Endothelial cell of umbilical vein (primary cell): Measurements from ENCODE around the gene LSM2. TPM values are rescaled to one million over a fixed set of nuclear protein-coding genes. Genes with fewer than 3 reads are reported as not detected.

Experiments
- BruUV-seq: library from RNA; stranded (reverse); fragments of 400-500 nt; replicated peaks from 2 replicates; lab custom pipeline; 2021; lab: Mats Ljungman, UMichigan
- CTCF ChIA-PET: fragments of 300-600, 350-600 bp; sonication (Branson Sonifier 250); formaldehyde crosslinking; loops from one replicate; lab custom pipeline; 2021; ENCODE audit warnings: antibody characterized with exemption, inconsistent platforms; lab: Charles Lee
- POLR2A ChIA-PET: fragments of 300-600, 350-600 bp; sonication (Branson Sonifier 250); formaldehyde crosslinking; loops from one replicate; lab custom pipeline; 2021; ENCODE audit warnings: antibody characterized with exemption, inconsistent platforms; lab: Charles Lee
- DNase-seq: peaks from one replicate; pipeline ENCODE4 v3.0.0-alpha.2; 2011; ENCODE audit warnings: low read depth, low spot score
- FAIRE-seq: peaks from 2 replicates; lab custom pipeline; 2011; peaks lifted over from hg19 to GRCh38; lab: Jason Lieb, UNC
- H2AFZ ChIP-seq: 2 replicates; pipeline ENCODE4 v1.6.0; 2012; ENCODE audit warnings: low read depth, low read length, control low read depth, inconsistent platforms
- H3K27ac ChIP-seq: 2 replicates; pipeline ENCODE4 v1.5.1; 2011; ENCODE audit warnings: low read depth, mild to moderate bottlenecking, control low read depth, low read length, moderate library complexity; ENCODE audit not compliant: insufficient read depth
- H3K27me3 ChIP-seq, 2 experiments: 2 replicates each; pipeline versions ENCODE4 v1.6.0 to v1.6.1; 2011; ENCODE audit warnings: low read length in 2 of 2, mixed read lengths in 1 of 2; ENCODE audit not compliant: control insufficient read depth in 2 of 2, insufficient read depth in 2 of 2
- H3K36me3 ChIP-seq, 2 experiments: 2 replicates in 1 of 2; 3 replicates in 1 of 2; pipeline ENCODE4 v1.5.1; 2011; ENCODE audit warnings: low read length in 2 of 2, mild to moderate bottlenecking in 1 of 2, moderate library complexity in 1 of 2; ENCODE audit not compliant: control insufficient read depth in 2 of 2, insufficient read depth in 2 of 2; ENCODE audit errors: extremely low read depth in 1 of 2
- H3K4me1 ChIP-seq: 3 replicates; pipeline ENCODE4 v1.5.1; 2011; ENCODE audit warnings: mild to moderate bottlenecking, low read length; ENCODE audit not compliant: control insufficient read depth, insufficient read depth; ENCODE audit errors: extremely low read depth
- H3K4me2 ChIP-seq: 2 replicates; pipeline ENCODE4 v1.6.1; 2011; ENCODE audit warnings: low read length, control low read depth, mixed read lengths; ENCODE audit not compliant: insufficient read depth
- H3K4me3 ChIP-seq, 3 experiments: fragments of 200-600 bp in 1 of 3; sonication (generic), shearing (Covaris generic) in 1 of 3; replicated peaks in 1 of 3; 2 replicates each; pipeline ENCODE4 v1.5.1; 2011 to 2016; ENCODE audit warnings: control low read depth in 3 of 3, low read length in 3 of 3, mild to moderate bottlenecking in 2 of 3, inconsistent platforms in 1 of 3, low read depth in 1 of 3, moderate library complexity in 1 of 3; ENCODE audit not compliant: insufficient read depth in 1 of 3
- H3K79me2 ChIP-seq: 2 replicates; pipeline ENCODE4 v1.6.0; 2012; ENCODE audit warnings: low read length, inconsistent platforms; ENCODE audit not compliant: control insufficient read depth, insufficient read depth
- H3K9ac ChIP-seq: replicated peaks from 2 replicates; pipeline ENCODE3; 2011; ENCODE audit warnings: low read length, control low read depth; ENCODE audit not compliant: insufficient read depth; ENCODE audit errors: extremely low read depth
- H3K9me1 ChIP-seq: replicated peaks from 3 replicates; pipeline ENCODE4 v1.6.0; 2011; ENCODE audit warnings: mild to moderate bottlenecking, low read length; ENCODE audit not compliant: control insufficient read depth, insufficient read depth; ENCODE audit errors: extremely low read depth
- H3K9me3 ChIP-seq: replicated peaks from 2 replicates; pipeline ENCODE4 v1.5.1; 2012; ENCODE audit warnings: low read length, inconsistent platforms; ENCODE audit not compliant: control insufficient read depth, insufficient read depth
- H4K20me1 ChIP-seq: replicated peaks from 2 replicates; pipeline ENCODE3; 2011; ENCODE audit warnings: mild to moderate bottlenecking, low read length; ENCODE audit not compliant: control insufficient read depth, insufficient read depth; ENCODE audit errors: extremely low read depth
- CTCF ChIP-seq, 2 donors: IDR thresholded peaks; 1 replicate in 1 of 2; 2 replicates in 1 of 2; pipeline ENCODE4 v1.5.1; 2011; ENCODE audit warnings: low read length in 2 of 2, mild to moderate bottlenecking in 2 of 2, moderate library complexity in 2 of 2, control low read depth in 1 of 2, inconsistent platforms in 1 of 2, low read depth in 1 of 2; ENCODE audit not compliant: insufficient read depth in 1 of 2; ENCODE audit errors: extremely low read depth in 1 of 2
- EZH2 ChIP-seq: IDR thresholded peaks from 2 replicates; pipeline ENCODE4 v1.6.1; 2012; ENCODE audit warnings: borderline replicate concordance, low read depth, mild to moderate bottlenecking, moderate library complexity, low read length, inconsistent platforms; ENCODE audit not compliant: severe bottlenecking
- FOS ChIP-seq: IDR thresholded peaks from 2 replicates; pipeline ENCODE4 v1.6.1; 2011; ENCODE audit warnings: mild to moderate bottlenecking, low read length, moderate library complexity, borderline replicate concordance; ENCODE audit not compliant: insufficient read depth
- GATA2 ChIP-seq: IDR thresholded peaks from 2 replicates; pipeline ENCODE4 v1.7.0; 2011; ENCODE audit warnings: low read depth, mild to moderate bottlenecking, moderate library complexity, mixed read lengths, low read length; ENCODE audit not compliant: insufficient read length, insufficient read depth
- JUN ChIP-seq: IDR thresholded peaks from 2 replicates; pipeline ENCODE4 v1.6.1; 2011; ENCODE audit warnings: borderline replicate concordance, low read depth; ENCODE audit not compliant: insufficient read length, insufficient read depth
- MAX ChIP-seq: IDR thresholded peaks from 2 replicates; pipeline ENCODE4 v1.6.1; 2011; ENCODE audit not compliant: insufficient read depth, insufficient read length
- MYC ChIP-seq: IDR thresholded peaks from one replicate; pipeline ENCODE4 v1.6.1; 2011; ENCODE audit warnings: mild to moderate bottlenecking, low read depth, low read length
- POLR2A ChIP-seq: IDR thresholded peaks from 2 replicates; pipeline ENCODE4 v1.6.1; 2012; ENCODE audit warnings: low read depth, mild to moderate bottlenecking, control low read depth, low read length
- POLR2AphosphoS5 ChIP-seq: IDR thresholded peaks from 2 replicates; pipeline ENCODE4 v1.6.1; 2012; ENCODE audit warnings: low read depth, mild to moderate bottlenecking, control low read depth, low read length, moderate library complexity; ENCODE audit not compliant: insufficient read depth
- dilution Hi-C: fragments of 300-500 bp; cut with MboI; formaldehyde crosslinking; loops from one replicate; pipeline ENCODE4 v1.15.0; 2019; ENCODE audit warnings: low sequenced_read_pairs; ENCODE audit not compliant: extremely low pct_ligation_motif_present
- intact Hi-C: fragments of 100-400 bp; cut with micrococcal nuclease; formaldehyde crosslinking; loops from one replicate; pipeline ENCODE4 v1.10.0; 2022
- polyA plus RNA-seq, 4 experiments: library from polyadenylated mRNA; depleted of rRNA in 3 of 4; stranded (reverse) in 3 of 4; unstranded in 1 of 4; fragments of >200 nt; gene quantifications; 2 replicates each; pipeline versions ENCODE4 v1.2.1 to v1.2.3, GENCODE V29; 2011 to 2012; ENCODE audit warnings: missing spikeins in 1 of 4
- total RNA-seq: library from RNA; stranded (reverse); gene quantifications from 2 replicates; pipeline ENCODE4 v1.2.3, GENCODE V29; 2021

The LSM2 gene
- total and polyA plus RNA-seq, 2 donors (not counting 3 experiments of a cell fraction or from before 2014, with no cell fraction given): 78.1 to 86.0 TPM

GRCh38 chr6:31764198-31764597, 42.6 kb downstream of the LSM2 start:
- H3K36me3 ChIP-seq: peaks cover 2% of the 10 kb centered on the region in 2 experiments
- no peaks in the 10 kb centered on the region for H3K9me1 ChIP-seq
- H3K79me2 ChIP-seq: no peaks in the 10 kb centered on the region
- H4K20me1 ChIP-seq: no peaks in the 10 kb centered on the region
- no peak overlapping the region for H3K4me2 ChIP-seq
- intact Hi-C loops (no loop called here), dilution Hi-C loops (no loop called here)
- H3K9ac ChIP-seq: no peak overlapping the region
- H2AFZ ChIP-seq: no peak overlapping the region
- DNase-seq (no peak), FAIRE-seq (no peak)
- no peaks in the 10 kb centered on the region for H3K27me3 ChIP-seq
- no peak overlapping the region for H3K4me3 ChIP-seq
- TF ChIP-seq POLR2A: no peak
- TF ChIP-seq CTCF (IDR thresholded peaks at IDR 0.05; ENCODE audit: extremely low read depth in 1 of 2, insufficient read depth in 1 of 2, low read depth in 1 of 2, low read length in 2 of 2): no peak
- no peak for TF ChIP-seq MYC
- no peak for TF ChIP-seq MAX
- TF ChIP-seq EZH2: no peak
- TF ChIP-seq POLR2AphosphoS5: no peak
- no peak for TF ChIP-seq JUN
- no peak for TF ChIP-seq GATA2
- no peak for TF ChIP-seq FOS
- H3K9me3 ChIP-seq: no peaks in the 10 kb centered on the region
- H3K4me1 ChIP-seq: no peaks in the 10 kb centered on the region
- H3K27ac ChIP-seq: no peak overlapping the region
- CTCF ChIA-PET: interaction anchor here (0.5 to 1.1 kb wide), 3 partner anchors 27 to 34 kb away, joined by 3 read pairs; no protein-coding TSS in a partner anchor
- no TSS peak for BruUV-seq
- POLR2A ChIA-PET: no interaction called here
